ENCODE measurements around the gene NCMAP.

Gene NCMAP

GRCh38 chr1:24605534-24606295 is 49.8 kb downstream of the NCMAP start:
- TF ChIP-seq CTCF (conservative IDR thresholded peaks at IDR 0.05; ENCODE audit: low read depth, low read length) = no peak
- H4K20me1 ChIP-seq (ENCODE audit: insufficient read depth) = no peaks in the 10 kb centered on the region
- no peak overlapping the region for H2AFZ ChIP-seq (ENCODE audit: low read depth)
- no peak overlapping the region for H3K4me2 ChIP-seq
- H3K36me3 ChIP-seq (ENCODE audit: insufficient read depth) = no peaks in the 10 kb centered on the region
- no peak overlapping the region for H3K4me3 ChIP-seq (IDR thresholded peaks at IDR 0.05; ENCODE audit: insufficient read depth, low read depth, low read length)
- H3K27me3 ChIP-seq (ENCODE audit: insufficient read depth, low read depth) = no peaks in the 10 kb centered on the region
- H3K4me1 ChIP-seq (ENCODE audit: low read depth, poor library complexity, severe bottlenecking) = no peaks in the 10 kb centered on the region
- H3K9ac ChIP-seq = no peak overlapping the region
- no peaks in the 10 kb centered on the region for H3K79me2 ChIP-seq (ENCODE audit: insufficient read depth, low read depth)
- no peak overlapping the region for H3K27ac ChIP-seq

GRCh38 chr1:24606296-24606605 is 50.4 kb downstream of the NCMAP start:
- Histone ChIP-seq H3K79me2 (ENCODE audit: insufficient read depth, low read depth) (no peaks in the 10 kb centered on the region), H4K20me1 (ENCODE audit: insufficient read depth) (no peaks in the 10 kb centered on the region), H3K36me3 (ENCODE audit: insufficient read depth) (no peaks in the 10 kb centered on the region), H3K4me3 (IDR thresholded peaks at IDR 0.05; ENCODE audit: insufficient read depth, low read depth, low read length) (no peak overlapping the region), H2AFZ (ENCODE audit: low read depth) (no peak overlapping the region), H3K4me2 (no peak overlapping the region), H3K27me3 (ENCODE audit: insufficient read depth, low read depth) (no peaks in the 10 kb centered on the region), H3K4me1 (ENCODE audit: low read depth, poor library complexity, severe bottlenecking) (no peaks in the 10 kb centered on the region), H3K27ac (no peak overlapping the region), H3K9ac (no peak overlapping the region)
- TF ChIP-seq CTCF (conservative IDR thresholded peaks at IDR 0.05; ENCODE audit: low read depth, low read length) = no peak

DNA sequence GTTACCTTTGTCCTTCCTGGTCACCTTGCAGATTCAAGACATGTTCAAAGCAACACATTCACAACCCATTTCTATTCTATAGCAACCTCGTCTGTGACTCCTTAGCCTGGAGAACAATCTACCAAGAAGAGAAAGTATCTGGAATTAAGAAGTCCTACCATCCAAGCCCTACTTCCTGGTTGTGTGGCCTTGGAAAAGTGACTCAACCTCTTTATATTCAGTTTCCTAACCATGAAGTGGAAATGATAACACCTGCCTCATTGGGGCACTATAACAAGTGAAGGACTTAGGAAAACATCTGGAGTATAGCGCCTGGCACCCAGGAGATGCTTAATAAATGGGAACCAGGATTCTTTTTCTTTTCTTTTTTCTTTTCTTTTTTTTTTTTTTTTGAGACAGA is 50.7 kb downstream of the NCMAP start:
- H2AFZ ChIP-seq (ENCODE audit: low read depth) = no peak overlapping the region
- H3K36me3 ChIP-seq (ENCODE audit: insufficient read depth) = no peaks in the 10 kb centered on the region
- no peak for TF ChIP-seq CTCF (conservative IDR thresholded peaks at IDR 0.05; ENCODE audit: low read depth, low read length)
- no peak overlapping the region for H3K4me3 ChIP-seq (IDR thresholded peaks at IDR 0.05; ENCODE audit: insufficient read depth, low read depth, low read length)
- no peaks in the 10 kb centered on the region for H3K27me3 ChIP-seq (ENCODE audit: insufficient read depth, low read depth)
- no peaks in the 10 kb centered on the region for H3K79me2 ChIP-seq (ENCODE audit: insufficient read depth, low read depth)
- no peaks in the 10 kb centered on the region for H3K4me1 ChIP-seq (ENCODE audit: low read depth, poor library complexity, severe bottlenecking)
- H3K9ac ChIP-seq = no peak overlapping the region
- H3K4me2 ChIP-seq = no peak overlapping the region
- H3K27ac ChIP-seq = no peak overlapping the region
- no peaks in the 10 kb centered on the region for H4K20me1 ChIP-seq (ENCODE audit: insufficient read depth)

- H3K79me2 ChIP-seq (ENCODE audit: insufficient read depth, low read depth) = no peaks in the 10 kb centered on the region
- H4K20me1 ChIP-seq (ENCODE audit: insufficient read depth) = no peaks in the 10 kb centered on the region
- no peak overlapping the region for H3K9ac ChIP-seq
- no peak overlapping the region for H3K4me2 ChIP-seq
- H2AFZ ChIP-seq (ENCODE audit: low read depth) = no peak overlapping the region
- no peak for TF ChIP-seq CTCF (conservative IDR thresholded peaks at IDR 0.05; ENCODE audit: low read depth, low read length)
- H3K27ac ChIP-seq = no peak overlapping the region
- H3K27me3 ChIP-seq (ENCODE audit: insufficient read depth, low read depth) = no peaks in the 10 kb centered on the region
- H3K4me1 ChIP-seq (ENCODE audit: low read depth, poor library complexity, severe bottlenecking) = no peaks in the 10 kb centered on the region
- no peak overlapping the region for H3K4me3 ChIP-seq (IDR thresholded peaks at IDR 0.05; ENCODE audit: insufficient read depth, low read depth, low read length)
- no peaks in the 10 kb centered on the region for H3K36me3 ChIP-seq (ENCODE audit: insufficient read depth)
Observed at GRCh38 chr1:24609949-24610517, 54.1 kb downstream of the NCMAP start.

Data from KMS-11 (cell line).